COLO829 (cell line): Measurements from ENCODE around the gene TMEM209.
"Not testable (repeated sequence)": the region's sequence is repeated elsewhere in the genome, so short reads cannot be mapped to it uniquely, and the experiment has no call there.

Experiments
- DNase-seq: peaks from one replicate; pipeline ENCODE4 v3.0.0; 2012; ENCODE audit warnings: low spot score

TMEM209 gene

DNA sequence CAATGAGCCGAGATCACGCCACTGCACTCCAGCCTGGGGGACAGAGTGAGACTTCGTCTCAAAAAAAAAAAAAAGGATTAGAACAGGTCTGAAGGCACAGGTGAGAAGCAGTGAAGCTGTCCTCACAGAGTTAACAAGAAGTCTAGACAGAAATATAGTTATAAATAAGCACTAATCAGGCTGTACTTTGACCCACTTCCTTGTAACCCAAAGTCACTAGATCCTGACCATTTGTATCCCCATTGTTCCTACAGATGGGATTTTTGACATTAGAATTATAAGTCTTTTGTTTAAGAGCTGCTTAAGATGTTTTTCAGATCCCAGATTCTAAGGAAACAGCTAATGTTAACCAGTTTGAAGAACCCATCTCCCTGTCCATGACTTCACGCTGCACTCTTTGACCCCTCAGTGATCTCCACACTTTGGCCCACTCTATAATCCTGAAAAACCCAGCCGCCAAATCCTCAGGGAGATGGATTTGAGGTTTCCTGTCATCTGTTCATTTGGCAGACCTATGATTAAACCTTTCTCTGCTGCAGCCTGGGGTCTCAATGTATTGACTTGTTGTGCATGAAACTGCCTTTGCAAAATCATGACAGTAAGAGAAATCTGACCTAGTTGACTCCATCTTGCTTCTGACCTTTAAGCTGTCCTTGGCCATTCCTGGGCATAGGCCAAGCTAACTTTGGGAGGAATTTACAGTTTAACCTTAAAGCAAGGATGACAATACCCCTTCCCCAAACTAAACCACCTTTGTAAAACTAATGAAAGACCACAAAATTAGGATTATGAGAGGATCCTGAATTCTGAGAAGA is 13.8 kb upstream of the TMEM209 start:
- DNase-seq = no peak

DNA sequence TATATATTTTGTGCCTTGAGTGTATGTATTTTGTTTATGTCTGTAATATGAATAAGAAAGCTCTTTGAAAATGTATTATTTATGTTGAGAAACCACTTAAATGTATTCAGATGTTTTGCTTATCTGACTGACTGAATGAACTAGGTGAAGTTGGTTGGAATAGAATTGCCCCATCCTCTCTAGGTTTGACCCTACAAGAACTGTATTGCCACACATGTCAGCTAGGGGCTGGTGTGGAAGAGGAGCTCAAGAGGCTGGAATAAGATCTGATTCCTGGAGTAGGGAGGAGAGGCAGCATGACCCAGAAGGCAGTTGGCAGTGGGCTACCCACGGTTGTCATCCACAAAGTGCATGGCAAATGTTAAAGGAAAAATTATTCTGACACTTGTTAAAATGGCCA is 11.5 kb upstream of the TMEM209 start:
- DNase-seq = no peak

DNA sequence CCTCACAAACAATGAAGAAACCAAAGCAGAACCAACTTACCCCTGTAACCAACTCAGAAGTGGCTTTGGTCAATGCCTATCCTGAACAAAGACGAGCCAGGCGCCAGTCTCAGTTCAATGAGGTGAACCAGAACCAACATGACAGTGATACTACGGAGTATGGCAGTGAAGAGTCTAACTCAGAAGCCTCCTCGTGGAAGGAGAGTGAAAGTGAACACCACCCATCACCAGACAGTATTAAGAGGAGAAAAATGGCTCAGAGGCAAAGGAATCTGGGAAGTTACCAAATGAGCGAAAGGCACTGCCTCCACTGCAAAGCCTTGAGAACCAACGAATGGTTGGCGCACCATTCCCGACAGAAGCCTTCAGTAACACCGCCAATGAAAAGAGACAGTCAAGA is 10.8 kb upstream of the TMEM209 start:
- no peak for DNase-seq

DNA sequence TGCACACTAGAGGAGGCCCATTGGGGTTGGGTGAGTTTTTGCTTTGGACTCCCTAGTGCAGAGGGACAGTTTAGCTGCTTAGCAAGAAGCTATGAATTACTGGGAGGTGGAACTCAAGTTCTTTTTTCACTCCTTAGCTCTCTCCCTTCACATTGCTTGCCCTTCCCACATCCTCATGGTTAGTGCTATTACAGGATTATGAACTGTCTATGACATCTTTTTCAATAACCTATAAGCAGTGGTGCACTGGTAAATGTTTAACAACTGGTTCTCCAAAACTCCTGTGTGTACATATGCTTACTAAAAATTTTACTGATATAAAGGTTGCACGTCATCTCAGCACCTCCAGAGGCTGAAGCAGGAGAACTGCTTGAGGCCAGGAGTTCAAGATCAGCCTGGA is 8.6 kb upstream of the TMEM209 start:
- no peak for DNase-seq

DNA sequence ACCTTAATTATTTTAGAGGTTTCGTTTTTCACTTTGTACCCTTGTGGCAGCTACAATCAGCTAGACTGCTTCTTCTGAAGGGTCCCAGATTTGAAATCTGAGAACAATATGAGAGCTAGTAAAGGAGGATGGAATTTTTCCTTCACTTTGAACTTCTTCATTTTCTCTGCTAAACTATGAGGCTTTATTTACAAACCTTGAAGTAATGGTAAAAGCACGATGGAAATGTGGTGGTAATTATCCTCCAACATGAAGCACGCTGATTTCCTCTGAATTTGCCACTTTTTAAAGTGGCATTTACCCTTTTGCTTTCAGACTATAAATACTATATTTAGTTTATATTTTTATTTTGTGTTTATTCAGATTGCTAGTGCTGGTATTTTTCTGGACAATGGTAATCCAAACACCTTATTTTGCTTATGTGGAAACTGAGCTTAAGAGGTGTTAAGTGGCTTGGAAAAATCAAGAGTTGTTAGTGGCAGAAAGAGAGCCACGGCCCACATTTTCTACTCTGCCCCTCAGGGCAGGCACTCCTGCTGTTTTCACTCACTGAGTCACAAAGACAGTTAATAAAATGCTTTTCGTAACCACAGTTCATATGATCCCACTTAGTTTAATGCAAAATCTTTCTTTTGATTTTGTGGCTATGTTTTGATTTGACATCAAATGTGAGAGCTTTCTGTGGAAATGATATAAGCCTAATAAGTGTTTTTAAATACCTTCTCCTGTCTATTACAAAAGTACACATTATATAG is 5.2 kb upstream of the TMEM209 start:
- peak; percentile 59 for DNase-seq

DNA sequence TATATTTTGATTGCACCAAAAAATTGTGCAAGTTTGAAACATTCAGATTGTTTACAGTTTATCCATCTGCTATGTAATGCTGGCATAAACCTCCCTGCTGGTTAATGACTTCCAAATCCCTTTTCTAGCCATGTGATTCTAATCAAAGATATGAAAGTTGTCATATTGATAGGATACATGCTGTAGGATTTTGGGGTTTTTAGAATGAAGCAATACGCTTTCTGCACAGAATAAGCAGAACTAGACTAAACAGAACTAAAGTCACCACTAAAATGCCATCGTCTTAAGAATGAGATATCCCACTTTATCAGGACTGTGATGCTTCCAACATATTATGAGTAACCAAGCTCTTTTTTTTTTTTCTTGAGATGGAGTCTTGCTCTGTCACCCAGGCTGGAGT is 3.3 kb upstream of the TMEM209 start:
- DNase-seq = no peak

DNA sequence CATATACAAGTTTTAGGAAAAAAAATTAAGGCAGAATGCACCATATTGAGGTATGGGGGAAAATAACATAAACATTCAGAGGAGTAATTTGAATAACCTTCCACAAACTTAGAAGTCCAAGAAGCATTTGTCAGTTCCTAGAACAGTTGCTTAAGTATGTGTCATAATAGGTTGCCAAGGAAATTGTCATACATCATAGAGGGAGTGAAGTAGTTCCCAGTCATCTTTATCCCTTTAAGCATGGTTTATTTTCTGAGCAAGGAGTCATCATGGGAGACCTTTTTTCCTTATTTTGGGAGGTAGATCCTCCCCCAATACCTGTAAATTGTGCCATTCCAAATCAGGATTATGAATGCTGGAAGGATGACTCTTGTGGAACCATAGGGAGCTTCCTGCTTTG is 2.4 kb upstream of the TMEM209 start, which contains the start of gene SSMEM1:
TSS of gene SSMEM1 (plus strand) at position 219 of the 400 bp plus-strand sequence. CDS start at position 270, 51 bp downstream.
- DNase-seq = no peak

DNA sequence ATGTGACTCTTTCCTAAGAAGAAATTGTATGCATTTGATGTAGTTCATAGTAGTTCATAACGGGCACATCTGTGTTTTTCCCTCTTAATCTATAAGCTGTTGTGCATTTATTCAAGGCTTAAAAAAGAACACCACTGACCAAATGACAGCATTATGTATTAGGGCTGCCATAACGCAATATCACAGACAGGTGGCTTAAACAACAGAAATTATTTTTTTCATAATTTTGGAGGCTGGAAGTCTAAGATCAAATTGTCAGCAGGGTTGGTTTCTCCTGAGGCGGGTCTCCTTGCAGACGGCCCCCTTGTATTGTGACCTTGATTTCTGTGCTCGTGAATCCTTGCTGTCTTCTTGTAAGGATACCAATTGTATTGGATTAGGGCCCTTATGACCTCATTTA is 1.8 kb upstream of the TMEM209 start:
- no peak for DNase-seq

DNA sequence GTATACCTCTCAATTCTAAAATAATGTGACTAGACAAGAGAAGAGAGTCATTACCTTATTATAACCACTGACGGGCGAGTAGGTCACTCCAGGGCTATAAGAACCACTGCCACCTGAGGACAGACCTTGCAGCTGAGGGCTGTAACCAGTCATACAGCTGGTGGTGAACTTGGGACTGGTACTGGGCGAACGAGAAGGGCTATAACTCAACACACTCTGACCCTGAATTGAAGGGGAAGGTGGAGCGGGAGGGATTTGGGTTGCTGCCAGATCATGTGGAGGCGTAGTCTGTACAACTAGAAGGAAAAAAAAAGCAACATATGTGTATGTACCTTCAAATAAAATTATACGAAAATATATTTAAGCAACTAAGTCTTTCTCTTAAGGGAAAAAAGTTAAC is 3.4 kb downstream of the TMEM209 start:
- no peak for DNase-seq

DNA sequence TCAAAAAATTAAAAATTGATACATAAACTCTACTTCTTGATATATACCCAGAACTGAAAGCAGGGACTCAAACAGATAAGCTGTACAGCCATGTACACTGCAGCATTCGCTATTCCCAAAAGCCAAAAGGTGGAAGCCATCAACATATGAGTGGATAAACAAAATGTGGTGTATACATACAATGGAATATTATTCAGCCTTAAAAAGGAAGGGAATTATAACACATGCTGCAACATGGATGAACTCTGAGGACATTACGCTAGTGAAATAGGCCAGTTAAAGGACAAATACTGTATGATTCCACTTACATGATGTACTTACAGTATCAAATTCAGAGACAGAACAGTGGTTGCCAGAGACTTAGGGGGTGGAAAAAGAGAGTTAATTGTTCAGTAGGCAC is 8.1 kb downstream of the TMEM209 start:
- DNase-seq = no peak

DNA sequence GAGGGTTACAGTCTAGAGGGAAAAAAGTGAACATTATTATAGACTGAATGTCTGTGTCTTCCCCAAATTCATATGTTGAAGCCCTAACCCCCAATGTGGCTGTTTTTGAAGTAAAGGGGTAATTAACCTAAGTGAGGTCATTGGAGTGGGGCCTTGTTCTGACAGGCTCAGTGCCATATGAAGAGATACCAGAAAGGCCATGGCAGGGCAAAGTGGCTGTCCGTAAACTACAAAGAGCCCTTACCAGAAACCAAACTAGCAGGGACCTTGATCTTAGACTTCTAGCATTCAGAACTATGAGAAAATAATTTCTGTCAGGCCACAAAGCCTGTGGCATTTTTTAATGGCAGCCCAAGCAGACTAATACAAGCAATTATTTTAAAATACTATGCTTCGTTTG is 8.7 kb downstream of the TMEM209 start:
- no peak for DNase-seq

DNA sequence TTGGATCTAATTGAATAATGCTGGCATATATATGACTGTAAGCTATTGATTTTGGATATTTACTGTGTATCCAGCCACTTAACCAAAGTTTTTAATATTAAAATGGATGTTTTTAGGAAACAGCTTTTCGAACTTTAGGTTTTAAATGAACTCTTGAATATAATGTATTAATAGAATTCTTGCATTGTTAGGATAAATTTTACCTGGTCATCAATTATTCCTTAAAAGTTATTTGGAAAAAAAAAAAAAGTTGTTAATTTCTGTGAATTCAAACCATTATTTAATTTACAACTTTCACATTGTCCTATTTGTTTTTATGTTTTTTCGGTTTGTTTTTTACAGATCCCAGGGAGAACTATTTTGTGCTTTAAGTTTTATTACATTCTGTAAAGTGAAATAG is 9.8 kb downstream of the TMEM209 start:
- DNase-seq = no peak

DNA sequence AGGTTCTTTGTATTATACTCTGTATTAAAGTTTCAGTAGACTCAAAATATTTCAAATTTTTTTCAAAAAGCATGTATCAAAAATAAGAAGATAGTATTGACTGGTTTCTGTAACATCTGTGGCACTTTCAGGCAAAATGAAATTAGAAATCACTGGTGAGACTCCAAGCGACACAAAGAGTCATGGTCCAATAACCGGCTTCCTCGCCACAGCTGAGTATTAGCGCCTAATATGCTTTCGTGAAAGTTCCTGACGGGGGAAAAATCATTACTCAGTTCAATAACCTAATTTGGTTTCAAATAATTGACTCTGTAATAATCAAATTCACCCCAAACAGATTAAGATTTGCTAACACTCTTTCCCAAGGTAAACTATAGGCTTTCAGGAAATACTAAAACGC is 13.4 kb downstream of the TMEM209 start:
- no peak for DNase-seq

DNA sequence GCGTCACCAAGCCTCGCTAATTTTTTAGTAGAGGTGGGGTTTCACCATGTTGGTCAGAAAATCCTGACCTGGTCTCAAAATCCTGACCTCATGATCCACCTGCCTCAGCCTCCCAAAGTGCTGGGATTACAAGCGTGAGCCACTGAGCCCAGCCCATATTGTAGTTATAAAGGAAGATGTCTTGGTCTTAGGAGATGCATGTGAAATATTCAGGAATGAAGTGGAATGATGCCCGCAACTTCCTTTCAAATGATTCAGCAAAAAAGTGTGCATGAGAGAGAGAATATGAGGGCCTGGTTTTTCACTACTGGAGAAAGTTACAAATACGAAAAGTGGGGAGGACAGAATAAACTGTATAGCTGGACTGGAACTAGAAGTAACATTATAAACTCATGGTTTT is 15.9 kb downstream of the TMEM209 start:
- DNase-seq = no peak

DNA sequence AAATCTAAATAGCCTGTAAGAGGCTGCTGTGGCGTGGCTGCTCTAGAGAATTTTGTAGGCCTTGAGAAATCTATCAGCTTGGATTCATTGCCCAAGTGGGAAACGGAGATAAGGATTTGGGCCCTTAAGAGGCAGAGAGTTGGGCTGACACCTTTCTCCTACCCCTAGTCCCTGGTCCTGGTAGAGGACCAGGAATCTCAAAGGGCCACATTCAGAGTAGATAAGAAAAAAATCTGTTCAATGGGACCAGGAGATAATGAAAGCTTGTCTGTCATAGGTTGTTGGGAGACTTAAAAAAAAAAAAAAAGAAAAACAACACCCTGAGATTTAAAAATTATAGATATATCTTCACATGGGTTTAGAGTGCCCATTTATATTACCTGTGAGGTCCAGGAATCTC is 17.8 kb downstream of the TMEM209 start:
- no peak for DNase-seq

DNA sequence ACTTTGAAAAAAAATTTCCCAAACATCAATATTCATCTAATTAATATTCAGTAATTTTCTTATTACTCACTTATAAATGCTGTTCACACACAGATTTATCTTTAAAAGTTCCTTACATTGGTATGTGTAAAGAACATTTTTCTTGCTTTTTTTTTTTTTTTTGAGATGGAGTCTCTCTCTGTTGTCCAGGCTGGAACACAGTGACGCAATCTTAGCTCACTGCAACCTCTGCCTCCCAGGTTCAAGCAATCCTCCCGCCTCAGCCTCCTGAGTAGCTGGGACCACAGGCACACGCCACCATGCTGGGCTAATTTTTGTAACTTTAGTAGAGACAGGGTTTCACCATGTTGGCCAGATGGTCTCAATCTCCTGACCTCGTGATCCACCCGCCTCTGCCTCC is 20.9 kb downstream of the TMEM209 start:
- not testable (repeated sequence) for DNase-seq

DNA sequence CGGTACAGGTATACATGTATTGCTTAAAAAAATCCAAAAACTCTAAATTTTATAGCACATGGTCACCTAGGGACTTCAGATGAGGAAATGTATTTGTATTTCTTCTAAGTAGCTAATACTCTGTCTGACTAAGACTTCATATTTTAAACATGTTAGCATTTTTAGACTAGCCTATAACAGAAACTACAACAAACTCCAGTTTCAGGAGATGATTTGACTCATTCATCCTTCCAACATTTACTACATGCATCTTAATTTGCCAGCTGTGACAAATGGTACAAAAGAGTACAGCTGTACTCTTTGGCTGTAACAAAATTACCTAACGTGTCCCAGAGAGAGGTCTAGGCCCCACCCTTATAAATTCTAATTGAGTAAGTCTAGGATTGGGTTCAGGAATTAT is 22.2 kb downstream of the TMEM209 start:
- DNase-seq = no peak

DNA sequence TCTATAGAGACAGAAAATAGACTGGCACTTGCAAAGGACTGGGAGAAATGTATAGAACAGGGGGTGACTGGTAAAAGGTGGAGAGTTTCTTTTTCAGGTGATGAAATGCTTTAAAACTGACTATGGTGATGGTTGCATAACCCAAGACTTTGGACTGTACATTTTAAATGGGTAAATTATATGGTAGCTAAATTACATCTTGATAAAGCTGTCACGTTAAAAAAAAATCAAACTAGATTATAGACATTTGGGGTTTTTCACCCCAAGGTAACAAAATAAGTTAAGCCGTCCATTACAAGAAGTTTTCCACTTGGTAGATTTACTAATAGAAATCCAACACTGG is 24.0 kb downstream of the TMEM209 start:
- no peak for DNase-seq

DNA sequence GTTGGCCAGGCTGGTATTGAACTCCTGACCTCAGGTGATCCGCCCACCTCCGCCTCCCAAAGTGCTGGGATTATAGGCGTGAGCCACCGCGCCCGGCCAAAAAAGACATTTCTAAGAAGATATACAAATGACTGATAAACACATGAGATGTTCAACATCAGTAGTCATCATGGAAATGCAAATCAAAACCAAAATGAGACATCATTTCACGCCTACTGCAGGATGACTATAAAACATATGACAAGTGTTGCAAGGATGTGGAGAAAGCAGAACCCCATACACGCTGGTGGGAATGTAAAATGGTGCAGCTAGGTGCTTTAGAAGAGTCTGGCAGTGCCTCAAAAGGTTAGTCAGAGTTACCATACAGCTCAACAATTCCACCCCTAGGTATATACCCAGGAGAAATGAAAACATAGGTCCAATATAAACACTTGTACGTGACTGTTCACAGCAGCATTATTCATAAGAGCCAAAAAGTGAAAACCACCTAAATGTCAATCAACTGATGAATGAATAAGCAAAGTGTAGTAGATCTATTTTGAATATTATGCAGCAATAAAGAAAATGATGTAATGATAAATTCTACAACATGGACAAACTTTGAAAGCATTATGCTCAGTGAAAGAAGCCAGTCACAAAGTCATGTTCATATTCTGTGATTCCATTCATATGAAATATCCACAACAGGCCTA is 24.5 kb downstream of the TMEM209 start:
- DNase-seq = no peak

DNA sequence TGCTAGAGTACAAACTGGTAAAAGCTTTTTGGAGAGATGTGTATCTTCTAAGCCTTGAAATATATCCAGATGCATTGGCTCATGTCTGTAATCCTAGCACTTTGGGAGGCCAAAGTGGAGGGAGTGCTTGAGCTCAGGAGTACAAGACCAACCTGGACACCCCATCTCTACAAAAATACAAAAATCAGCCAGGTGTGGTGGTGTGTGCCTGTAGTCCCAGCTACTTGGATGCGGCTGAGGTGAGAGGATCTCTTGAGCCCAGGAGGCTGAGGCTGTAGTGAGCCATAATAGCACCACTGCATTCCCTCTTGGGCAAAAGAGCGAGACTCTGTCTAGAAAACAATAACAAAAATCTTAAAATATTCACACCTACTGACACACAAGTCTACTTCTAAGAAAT is 25.6 kb downstream of the TMEM209 start:
- no peak for DNase-seq

DNA sequence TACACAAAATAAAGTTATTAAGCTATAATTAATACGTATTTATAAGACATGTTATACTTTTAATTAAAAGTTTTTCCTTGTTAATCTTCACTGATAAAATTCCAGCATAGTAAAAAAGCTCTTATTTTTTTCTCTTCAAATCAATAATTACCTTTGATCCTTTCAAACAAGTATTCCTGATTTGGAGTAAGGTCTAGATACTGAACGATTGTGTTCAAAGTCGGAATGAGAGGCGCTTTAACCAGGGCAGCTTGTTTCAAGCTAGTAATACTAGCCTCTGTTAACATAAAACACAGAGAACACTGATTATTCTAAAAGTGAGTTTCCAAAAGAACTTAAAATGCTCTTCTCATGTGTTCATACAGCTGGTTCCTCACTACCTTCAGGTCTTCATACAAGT is 27.0 kb downstream of the TMEM209 start:
- DNase-seq = no peak

DNA sequence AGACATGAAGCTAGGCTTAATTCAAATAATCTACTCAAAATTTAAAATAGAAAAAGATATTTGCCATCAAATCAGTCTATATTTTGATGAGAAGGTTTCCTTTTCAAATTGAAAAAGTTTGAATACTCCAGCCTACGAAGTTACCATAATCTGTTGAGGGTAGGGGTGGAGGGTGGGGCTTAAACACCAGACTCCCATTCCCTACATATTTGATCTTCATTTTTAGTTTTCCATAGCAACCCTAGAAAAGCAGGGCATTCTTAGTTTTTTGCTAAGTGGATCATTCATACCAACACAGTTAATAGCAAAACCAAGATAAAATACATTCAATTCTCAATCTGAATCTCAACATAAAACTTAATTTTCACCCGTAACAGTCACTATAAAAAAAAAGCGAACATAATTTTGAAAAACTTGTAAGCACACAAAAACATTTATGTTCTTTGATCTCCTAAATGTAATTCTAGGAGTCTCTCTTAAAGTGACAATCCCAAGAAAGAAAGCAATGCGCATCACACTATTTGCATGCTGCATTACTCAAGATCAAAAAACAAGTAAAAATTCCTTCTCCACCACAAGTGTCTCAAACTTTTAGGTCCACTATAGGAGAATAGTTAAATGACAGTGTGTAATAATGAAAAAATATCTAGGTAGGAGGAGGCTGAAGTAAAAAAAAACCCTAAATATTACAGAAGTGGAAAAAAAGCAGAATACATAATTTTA is 30.8 kb downstream of the TMEM209 start:
- no peak for DNase-seq
